ENCODE data around the gene CCDC186.
"Not testable (repeated sequence)": the region's sequence is repeated elsewhere in the genome, so short reads cannot be mapped to it uniquely, and the experiment has no call there.

The CCDC186 gene

GRCh38 chr10:114172776-114173602 is 1.0 kb downstream of the CCDC186 start:
- DNase-seq, result no peak

GRCh38 chr10:114172216-114172615 is 1.8 kb downstream of the CCDC186 start:
- DNase-seq, result no peak

- DNase-seq, result no peak
These were observed 5.5 kb downstream of the CCDC186 start for GRCh38 chr10:114168450-114169009.

- DNase-seq, result no peak
These were observed 6.0 kb downstream of the CCDC186 start for GRCh38 chr10:114167985-114168384.

GRCh38 chr10:114166494-114166893 is 7.5 kb downstream of the CCDC186 start:
- DNase-seq, result no peak

GRCh38 chr10:114166043-114166442 is 8.0 kb downstream of the CCDC186 start:
- DNase-seq, result no peak

GRCh38 chr10:114163062-114163461 is 10.9 kb downstream of the CCDC186 start:
- DNase-seq, result no peak

GRCh38 chr10:114157912-114158311 is 16.1 kb downstream of the CCDC186 start:
- DNase-seq, result no peak

- no peak for DNase-seq
These were observed 22.1 kb downstream of the CCDC186 start for GRCh38 chr10:114151892-114152291.

GRCh38 chr10:114151486-114151885 is 22.5 kb downstream of the CCDC186 start:
- DNase-seq, result no peak

GRCh38 chr10:114149476-114149875 is 24.5 kb downstream of the CCDC186 start:
- not testable (repeated sequence) for DNase-seq

- no peak for DNase-seq
These were observed 30.8 kb downstream of the CCDC186 start for GRCh38 chr10:114143160-114143559.

GRCh38 chr10:114142018-114142417 is 32.0 kb downstream of the CCDC186 start:
- no peak for DNase-seq

- DNase-seq, result not testable (repeated sequence)
These were observed 33.2 kb downstream of the CCDC186 start for GRCh38 chr10:114140827-114141226.

GRCh38 chr10:114140036-114140435 is 34.0 kb downstream of the CCDC186 start:
- no peak for DNase-seq

GRCh38 chr10:114138581-114138980 is 35.4 kb downstream of the CCDC186 start:
- DNase-seq, result no peak

- no peak for DNase-seq
These were observed 38.5 kb downstream of the CCDC186 start for GRCh38 chr10:114135476-114135875.

GRCh38 chr10:114131094-114131493 is 42.9 kb downstream of the CCDC186 start:
- no peak for DNase-seq

- no peak for DNase-seq
These were observed 53.0 kb downstream of the CCDC186 start for GRCh38 chr10:114121031-114121430.

GRCh38 chr10:114118514-114118913 is 55.5 kb downstream of the CCDC186 start:
- no peak for DNase-seq

GRCh38 chr10:114117728-114118127 is 56.3 kb downstream of the CCDC186 start:
- DNase-seq, result no peak

GRCh38 chr10:114115661-114116445 is 58.1 kb downstream of the CCDC186 start:
- no peak for DNase-seq

GRCh38 chr10:114110174-114110972 is 63.6 kb downstream of the CCDC186 start:
- DNase-seq, result no peak

Data from femur (tissue), 1 donor.